Parathyroid adenoma (tissue), 2 donors: Measurements from ENCODE around the gene UBAP1L.

Source experiments
- H2AFZ ChIP-seq: fragments of 300-600 bp; sonication (generic); one replicate; pipeline ENCODE4 v1.7.0; 2017; ENCODE audit warnings: antibody characterized with exemption, mild to moderate bottlenecking
- H3K27ac ChIP-seq: fragments of 300-600 bp; sonication (generic); one replicate; pipeline ENCODE4 v1.7.0; 2017
- H3K27me3 ChIP-seq: fragments of 300-600 bp; sonication (generic); one replicate; pipeline ENCODE4 v1.7.0; 2017; ENCODE audit warnings: low read length; ENCODE audit not compliant: control insufficient read depth, insufficient read depth
- H3K36me3 ChIP-seq: fragments of 300-600 bp; sonication (generic); one replicate; pipeline ENCODE4 v1.7.0; 2017; ENCODE audit warnings: low read length; ENCODE audit not compliant: control insufficient read depth, insufficient read depth
- H3K4me1 ChIP-seq: fragments of 300-600 bp; sonication (generic); one replicate; pipeline ENCODE4 v1.7.0; 2017; ENCODE audit warnings: control low read depth
- H3K4me2 ChIP-seq: fragments of 300-600 bp; sonication (generic); one replicate; pipeline ENCODE4 v1.7.0; 2017; ENCODE audit warnings: low read length
- H3K4me3 ChIP-seq: fragments of 300-600 bp; sonication (generic); one replicate; pipeline ENCODE4 v1.7.0; 2017; ENCODE audit warnings: low read depth, low read length
- H3K79me2 ChIP-seq: fragments of 300-600 bp; sonication (generic); one replicate; pipeline ENCODE4 v1.7.0; 2017; ENCODE audit warnings: control low read depth
- H3K9ac ChIP-seq: fragments of 300-600 bp; sonication (generic); one replicate; pipeline ENCODE4 v1.7.0; 2017; ENCODE audit warnings: mild to moderate bottlenecking
- H3K9me3 ChIP-seq: fragments of 300-600 bp; sonication (generic); one replicate; pipeline ENCODE4 v1.7.0; 2017; ENCODE audit warnings: low read length; ENCODE audit not compliant: control insufficient read depth
- CTCF ChIP-seq: fragments of 300-600 bp; sonication (generic); IDR thresholded peaks from one replicate; pipeline ENCODE4 v1.7.0; 2017; ENCODE audit warnings: antibody characterized with exemption, mild to moderate bottlenecking
- donor health status: primary hyperparathyroidism.

The UBAP1L gene

DNA sequence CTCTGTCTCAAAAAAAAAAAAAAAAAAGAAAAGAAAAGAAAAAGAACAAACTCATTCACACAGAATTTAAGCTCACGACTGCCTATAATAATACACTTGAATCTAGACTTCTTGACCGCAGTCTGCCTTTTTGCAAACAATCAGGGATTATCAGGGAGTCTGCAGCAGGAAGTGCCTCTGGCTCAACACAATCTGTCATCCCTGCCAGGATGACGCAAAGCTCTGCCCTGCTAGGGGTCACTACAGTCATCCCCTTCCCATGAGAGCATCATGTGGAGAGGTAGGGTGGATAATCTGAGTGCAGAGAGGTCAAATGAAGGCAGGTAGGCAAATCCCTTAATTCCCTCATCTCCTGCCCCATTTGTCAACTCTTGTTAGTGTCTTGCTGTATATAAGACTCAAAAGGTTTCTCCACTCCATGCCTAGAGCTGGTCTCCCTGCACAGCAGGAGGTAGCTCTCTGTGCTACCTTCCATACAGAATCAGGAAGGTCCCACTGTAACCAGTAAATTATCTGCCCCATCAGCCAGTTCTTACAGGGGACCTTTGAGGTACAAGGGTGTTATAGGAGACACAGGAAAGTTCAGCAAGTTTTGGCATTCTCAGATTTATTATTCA lies 4.2 kb downstream of the UBAP1L start:
- Histone ChIP-seq H3K79me2 (no peaks in the 10 kb centered on the region), H3K9ac (no peak overlapping the region), H3K4me1 (no peaks in the 10 kb centered on the region), H3K4me2 (no peak overlapping the region), H3K27me3 (no peaks in the 10 kb centered on the region), H3K36me3 (no peaks in the 10 kb centered on the region), H3K9me3 (no peaks in the 10 kb centered on the region), H3K27ac (no peak overlapping the region), H2AFZ (no peak overlapping the region), H3K4me3 (no peak overlapping the region)
- TF ChIP-seq CTCF: no peak

DNA sequence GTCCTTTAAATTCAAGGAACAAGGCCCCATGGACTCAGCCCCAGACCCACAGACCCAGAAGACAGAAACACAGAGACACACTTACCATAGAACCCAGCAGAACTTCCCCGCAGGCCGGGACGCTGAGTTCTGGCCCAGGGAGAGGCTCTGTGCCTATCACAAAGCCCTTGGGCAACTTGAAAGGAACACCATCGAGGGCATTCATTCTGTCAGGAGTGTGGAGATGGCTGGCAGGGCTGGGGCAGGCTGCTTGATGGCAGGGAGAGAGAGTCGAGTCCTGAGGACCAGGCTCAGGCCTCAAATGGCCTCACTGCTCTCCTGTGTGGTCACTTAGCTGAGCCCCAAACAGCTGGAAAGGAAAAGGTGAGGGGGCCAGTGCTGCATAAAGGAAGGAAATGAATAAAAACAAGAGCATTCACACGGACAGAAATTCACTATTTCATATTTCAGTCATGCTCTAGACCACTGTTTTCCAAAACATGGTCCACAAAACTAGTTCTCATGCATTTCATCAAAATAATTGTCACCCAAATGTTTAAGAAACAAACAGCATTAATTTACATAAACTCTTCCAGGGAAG lies 8.9 kb downstream of the UBAP1L start:
- Histone ChIP-seq H3K4me1 (no peaks in the 10 kb centered on the region), H3K79me2 (no peaks in the 10 kb centered on the region), H3K4me2 (no peak overlapping the region), H3K9me3 (no peaks in the 10 kb centered on the region), H3K36me3 (no peaks in the 10 kb centered on the region), H3K4me3 (no peak overlapping the region), H2AFZ (no peak overlapping the region), H3K27me3 (no peaks in the 10 kb centered on the region), H3K9ac (no peak overlapping the region), H3K27ac (no peak overlapping the region)
- no peak for TF ChIP-seq CTCF

GRCh38 chr15:65105038-65105437 lies 10.0 kb downstream of the UBAP1L start:
- no peak overlapping the region for H3K4me3 ChIP-seq
- no peak for TF ChIP-seq CTCF
- H3K9ac ChIP-seq: no peak overlapping the region
- H2AFZ ChIP-seq: no peak overlapping the region
- H3K4me2 ChIP-seq: no peak overlapping the region
- no peak overlapping the region for H3K27ac ChIP-seq
- no peaks in the 10 kb centered on the region for H3K27me3 ChIP-seq
- H3K4me1 ChIP-seq: no peaks in the 10 kb centered on the region
- H3K79me2 ChIP-seq: no peaks in the 10 kb centered on the region
- H3K9me3 ChIP-seq: no peaks in the 10 kb centered on the region
- H3K36me3 ChIP-seq: no peaks in the 10 kb centered on the region

GRCh38 chr15:65102912-65103311 lies 12.1 kb downstream of the UBAP1L start:
- no peak overlapping the region for H3K27ac ChIP-seq
- H3K79me2 ChIP-seq: no peaks in the 10 kb centered on the region
- no peak overlapping the region for H3K4me3 ChIP-seq
- no peaks in the 10 kb centered on the region for H3K27me3 ChIP-seq
- no peaks in the 10 kb centered on the region for H3K4me1 ChIP-seq
- no peak for TF ChIP-seq CTCF
- no peak overlapping the region for H3K9ac ChIP-seq
- H3K4me2 ChIP-seq: no peak overlapping the region
- H3K9me3 ChIP-seq: no peaks in the 10 kb centered on the region
- no peak overlapping the region for H2AFZ ChIP-seq
- no peaks in the 10 kb centered on the region for H3K36me3 ChIP-seq
